NCI-H1092 treated with DMSO at 0.1 percent for 48 hours (cell line): ENCODE data around the gene KCNJ12.
A peak's percentile ranks its signal among the peaks of the same experiment; 100 is the strongest.
"Not testable (repeated sequence)": the region's sequence is repeated elsewhere in the genome, so short reads cannot be mapped to it uniquely, and the experiment has no call there.

Source experiments
- DNase-seq: peaks from one replicate; lab custom pipeline; 2025; lab: John Stamatoyannopoulos, UW

The KCNJ12 gene

DNA sequence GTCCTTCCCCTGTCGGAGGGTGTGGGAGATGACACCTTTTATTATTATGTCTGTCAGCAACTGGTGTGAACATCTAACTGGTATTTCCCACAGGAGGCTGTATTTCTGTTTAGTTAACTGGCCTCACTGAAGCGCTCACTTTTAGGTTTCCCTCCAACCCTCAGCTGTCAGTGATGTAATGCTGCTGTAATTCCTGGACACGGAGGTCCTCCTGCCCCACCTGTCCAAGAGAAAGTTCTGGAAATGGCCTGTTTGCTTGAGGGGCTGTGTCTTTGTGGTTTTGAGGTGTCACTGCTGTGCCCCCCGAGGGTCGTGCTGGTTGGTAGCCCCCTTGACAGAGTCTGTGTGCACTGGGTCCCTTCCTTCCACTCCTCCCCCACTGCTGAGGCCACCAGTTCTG is 11.5 kb downstream of the KCNJ12 start:
- DNase-seq: no peak

DNA sequence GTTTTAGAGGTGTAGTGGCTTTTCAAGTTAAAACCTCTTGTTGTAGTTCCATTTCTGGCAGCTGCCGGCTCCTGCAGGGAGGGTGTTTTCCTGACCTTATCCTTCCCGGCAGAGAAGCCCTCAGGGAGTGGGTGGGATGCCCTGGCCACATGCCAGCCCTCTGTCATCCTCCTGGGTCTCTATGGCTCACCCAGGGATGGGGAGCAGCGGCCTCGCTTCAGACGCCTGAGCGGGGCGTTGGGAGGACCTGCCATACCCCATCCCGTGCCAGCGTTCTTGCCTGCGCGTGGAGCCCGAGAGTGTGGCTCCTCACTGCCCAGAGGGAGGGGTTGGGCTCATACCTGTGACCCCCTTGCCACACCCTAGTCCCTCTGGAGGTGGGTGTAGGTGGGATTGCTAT is 11.9 kb downstream of the KCNJ12 start:
- peak; percentile 13 for DNase-seq

DNA sequence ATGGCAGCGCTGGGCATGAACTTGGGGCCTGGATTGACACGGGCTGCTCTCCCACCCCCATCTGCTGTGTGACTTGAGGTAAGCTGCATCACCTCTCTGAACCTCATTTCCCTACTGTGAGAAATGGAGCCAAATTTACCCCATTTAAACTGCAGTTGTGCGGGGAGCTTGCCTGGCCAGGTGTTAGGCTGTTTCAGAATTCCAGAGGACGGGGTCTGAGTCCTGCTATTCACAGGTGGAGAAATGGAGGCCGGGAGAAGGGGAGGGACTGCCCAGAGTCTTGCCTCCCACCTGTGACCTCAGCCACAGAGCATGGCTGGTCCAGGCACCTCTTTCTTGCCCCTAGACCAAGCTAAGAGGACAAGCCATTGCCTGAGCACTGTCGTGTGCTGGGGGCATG is 12.8 kb downstream of the KCNJ12 start:
- DNase-seq: no peak

DNA sequence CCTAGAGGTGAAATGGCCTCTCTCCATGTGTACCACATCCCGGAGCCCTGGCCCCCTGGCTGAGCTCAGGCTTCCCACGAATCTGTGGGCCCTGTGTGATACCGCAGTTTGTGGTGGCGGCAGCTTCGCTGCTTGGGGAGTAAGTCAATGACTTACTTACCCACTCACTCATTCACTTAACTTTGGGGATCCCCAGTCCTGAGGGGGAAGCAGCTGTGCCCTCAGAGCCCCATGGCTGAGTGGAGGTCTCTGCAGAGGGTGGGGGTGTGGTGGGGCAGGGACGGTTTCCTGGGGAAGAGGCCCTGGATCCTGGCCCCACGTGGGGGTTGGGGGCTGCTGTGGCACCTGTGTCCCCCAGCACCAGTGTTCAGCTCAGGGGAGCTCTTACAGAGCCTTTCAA is 13.2 kb downstream of the KCNJ12 start:
- DNase-seq: no peak

GRCh38 chr17:21390294-21390693 is 14.1 kb downstream of the KCNJ12 start:
- no peak for DNase-seq

GRCh38 chr17:21392266-21392665 is 16.1 kb downstream of the KCNJ12 start:
- DNase-seq: no peak

- no peak for DNase-seq
Observed at GRCh38 chr17:21394265-21394664, 18.1 kb downstream of the KCNJ12 start.

- DNase-seq: no peak
Observed at GRCh38 chr17:21395764-21396163, 19.6 kb downstream of the KCNJ12 start.

GRCh38 chr17:21396237-21396636 is 20.1 kb downstream of the KCNJ12 start:
- no peak for DNase-seq

DNA sequence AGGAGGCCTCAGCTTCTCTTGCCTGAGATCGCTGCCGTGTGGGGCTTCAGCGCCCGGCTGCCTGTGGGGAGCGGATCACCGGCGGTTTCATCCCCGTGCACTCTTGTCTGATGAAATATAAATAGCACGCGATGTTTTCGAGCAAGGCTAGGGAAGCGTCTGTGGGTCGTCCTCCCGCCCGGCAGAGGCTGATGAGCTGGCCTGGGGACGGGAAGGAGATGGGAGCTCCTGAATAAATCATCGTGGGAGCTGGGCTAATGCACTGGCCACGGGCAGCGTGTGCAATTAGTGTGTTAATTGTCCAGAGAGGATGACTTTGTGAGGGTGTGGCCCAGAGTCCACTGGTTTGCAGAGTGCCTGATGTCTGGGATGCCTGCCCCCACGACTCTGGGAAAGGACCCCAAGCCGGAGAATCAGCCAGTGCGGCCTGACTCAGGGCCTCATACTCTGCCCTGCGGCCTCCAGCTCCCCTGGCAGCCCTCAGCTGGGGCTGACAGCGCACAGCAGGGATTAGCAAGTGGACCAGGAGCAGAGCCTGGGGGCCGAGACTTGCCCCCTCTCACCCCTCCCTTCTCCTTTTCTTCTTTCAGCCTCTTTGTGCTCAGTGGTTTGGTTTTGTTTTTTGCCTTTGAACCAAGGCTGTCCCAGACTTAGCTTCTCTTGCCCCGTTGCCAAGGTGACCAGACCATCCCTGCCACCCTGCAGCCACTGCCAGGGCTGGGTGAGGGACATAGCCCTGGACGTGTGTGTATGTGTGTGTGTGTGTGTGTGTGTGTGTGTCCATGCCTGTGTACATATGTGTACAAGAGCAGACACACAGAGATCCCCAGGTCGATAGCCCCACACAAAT is 21.4 kb downstream of the KCNJ12 start:
- no peak for DNase-seq

- DNase-seq: no peak
Observed at GRCh38 chr17:21399474-21400186, 23.5 kb downstream of the KCNJ12 start.

GRCh38 chr17:21400187-21400569 is 24.0 kb downstream of the KCNJ12 start:
- DNase-seq: not testable (repeated sequence)

DNA sequence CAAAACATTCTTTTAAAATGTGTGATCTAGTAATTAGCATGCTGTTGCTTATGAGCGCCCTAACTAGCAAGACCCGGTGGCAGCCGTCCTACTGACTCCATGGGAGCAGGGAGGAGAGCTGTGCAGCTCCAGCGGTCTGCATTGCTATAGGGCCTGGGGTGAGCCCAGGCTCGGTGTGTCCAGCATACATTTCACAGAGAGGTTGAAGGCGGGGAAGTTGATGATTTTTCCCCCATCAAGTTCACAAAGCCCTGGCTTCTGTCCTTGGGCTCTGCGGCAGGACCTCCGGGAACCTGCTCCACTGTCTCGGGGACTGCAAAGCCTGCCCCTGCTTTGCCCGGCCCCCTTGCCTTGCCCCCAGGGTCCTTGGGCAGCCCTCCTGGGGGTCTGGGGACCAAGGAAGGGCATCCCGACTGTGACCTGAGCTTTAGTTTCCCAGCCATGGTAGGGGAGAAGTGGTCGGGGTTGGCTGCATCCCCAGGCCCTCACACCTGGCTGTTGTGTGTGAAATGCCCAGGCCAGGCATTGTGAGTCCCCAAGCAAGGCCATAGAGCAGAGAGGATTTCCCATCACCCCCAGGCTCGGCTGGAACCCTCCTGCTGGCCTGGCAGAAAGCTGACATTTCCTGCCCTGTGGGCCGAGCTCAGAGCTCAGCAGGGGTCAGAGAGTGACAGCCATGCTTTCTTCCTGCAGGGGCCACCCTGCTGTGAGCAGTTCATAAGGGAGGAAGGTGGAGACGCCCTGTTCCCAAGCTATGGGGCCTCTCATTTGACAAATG is 24.8 kb downstream of the KCNJ12 start:
- no peak for DNase-seq

DNA sequence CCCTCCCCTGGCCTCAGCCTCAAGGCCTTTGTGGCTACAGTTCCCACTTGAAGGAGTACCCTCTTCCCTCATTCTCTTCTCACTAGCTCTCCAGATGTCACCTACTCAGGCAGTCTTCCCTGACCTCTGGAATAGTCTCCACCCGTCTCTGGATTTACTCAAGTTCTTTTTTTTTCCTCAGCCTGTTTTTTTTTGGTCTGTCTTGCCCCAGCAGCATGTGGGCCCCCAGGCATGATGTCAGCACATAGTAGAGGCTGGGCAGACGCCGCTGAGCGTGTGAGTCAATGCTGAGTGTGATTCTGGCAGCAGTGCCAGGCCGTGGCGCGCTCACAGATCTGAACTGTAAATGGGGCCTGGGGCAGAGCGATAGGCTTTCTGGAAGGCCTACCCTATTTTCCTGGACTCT is 26.0 kb downstream of the KCNJ12 start:
- not testable (repeated sequence) for DNase-seq

DNA sequence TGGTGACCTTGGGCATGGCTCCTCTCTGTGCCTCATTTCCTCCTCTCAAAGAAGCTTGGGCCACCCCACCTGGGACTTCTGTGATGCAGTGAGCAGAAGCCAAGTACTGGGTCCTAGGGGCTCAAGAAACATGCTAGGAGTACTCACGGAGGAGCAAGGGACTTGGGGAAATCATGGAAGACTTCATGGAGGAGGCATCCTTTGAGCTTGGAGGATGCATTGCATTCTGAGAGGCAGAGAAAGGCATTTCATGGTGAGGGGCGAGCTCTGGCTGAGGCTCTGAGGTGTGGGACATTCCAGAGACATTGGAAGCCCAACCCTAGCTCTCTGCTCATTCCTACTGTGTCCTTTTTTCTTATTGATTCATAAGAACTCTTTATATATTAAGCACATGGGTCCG is 26.8 kb downstream of the KCNJ12 start:
- not testable (repeated sequence) for DNase-seq

DNA sequence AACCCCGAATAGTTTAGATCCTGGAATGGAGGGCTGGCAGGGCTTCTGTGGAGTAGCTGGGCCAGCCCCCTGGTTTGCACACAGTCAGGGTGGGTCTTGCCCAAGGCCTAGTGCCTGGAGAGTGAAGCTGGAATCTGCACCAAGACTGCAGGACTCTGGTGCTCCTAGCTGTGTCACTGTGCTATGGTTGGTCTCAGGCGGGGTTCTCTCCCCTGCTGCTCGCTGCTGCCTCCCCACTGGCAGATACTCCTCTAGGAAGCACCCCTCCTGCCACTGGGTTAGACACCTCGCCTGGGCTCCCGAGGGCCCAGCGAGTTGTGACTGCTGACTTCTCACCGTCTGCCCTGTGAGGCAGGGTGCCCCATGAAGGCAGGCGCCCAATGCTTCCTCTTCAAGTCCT is 27.9 kb downstream of the KCNJ12 start:
- not testable (repeated sequence) for DNase-seq

- DNase-seq: not testable (repeated sequence)
Observed at GRCh38 chr17:21404539-21404938, 28.4 kb downstream of the KCNJ12 start.

GRCh38 chr17:21404956-21405731 is 29.0 kb downstream of the KCNJ12 start:
- DNase-seq: not testable (repeated sequence)

DNA sequence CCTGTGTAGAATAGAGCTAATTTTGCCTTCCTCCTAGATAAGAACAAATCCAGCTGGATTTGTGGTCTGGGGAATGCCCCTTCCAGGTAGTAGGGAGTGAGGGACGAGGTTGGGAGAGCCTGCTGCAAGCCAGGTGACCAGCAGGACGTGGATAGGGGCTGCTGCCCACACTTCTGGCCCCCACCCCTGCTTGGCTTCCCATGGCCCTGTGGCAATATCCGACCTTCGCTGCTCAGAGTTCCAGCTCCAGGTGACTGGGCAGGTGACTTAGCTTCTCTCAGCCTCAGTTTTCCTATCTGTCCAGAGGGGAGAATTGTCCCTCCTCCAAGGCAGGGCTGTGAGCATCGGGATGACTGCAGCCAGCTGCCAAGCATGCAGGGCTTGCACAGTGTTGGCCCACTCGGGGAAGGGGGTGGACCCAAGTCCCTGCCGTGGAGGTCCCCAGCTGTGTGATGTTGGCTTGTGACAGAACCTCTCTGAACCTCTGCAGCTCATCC is 29.8 kb downstream of the KCNJ12 start:
- not testable (repeated sequence) for DNase-seq

DNA sequence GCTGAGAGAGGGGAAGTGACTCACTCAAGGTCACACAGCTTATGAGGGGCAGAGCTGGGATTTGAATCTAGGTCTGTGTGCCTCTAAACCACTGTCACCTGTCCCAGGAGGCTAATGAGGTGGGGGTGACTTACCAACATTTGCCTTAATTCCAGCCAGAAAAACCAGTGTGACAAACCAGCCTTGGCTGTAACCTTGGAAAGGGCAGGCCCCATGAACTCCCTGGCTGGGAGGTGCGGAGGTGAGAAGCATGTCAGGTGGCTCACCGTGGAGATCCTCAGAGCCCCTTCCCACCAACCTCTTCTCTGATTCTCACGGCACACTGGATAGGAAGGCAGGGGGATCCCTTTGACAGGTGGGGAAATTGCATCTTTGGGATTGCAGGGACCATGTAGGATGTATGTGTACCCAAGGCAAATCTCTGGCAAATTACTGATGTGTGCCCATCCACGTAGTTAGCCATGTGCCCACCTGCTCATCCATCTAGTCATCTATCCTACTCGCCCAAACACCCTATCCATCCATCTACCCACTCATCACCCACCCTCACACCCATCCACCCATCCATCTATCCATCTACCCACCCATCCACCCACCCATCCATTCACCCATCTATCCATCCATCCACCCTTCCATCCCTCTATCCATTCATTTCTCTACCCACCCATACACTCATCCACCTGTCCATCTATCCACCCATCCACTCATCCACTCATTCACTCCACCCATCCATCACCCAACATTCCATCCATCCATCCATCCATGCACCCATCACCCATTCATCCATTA is 30.7 kb downstream of the KCNJ12 start:
- DNase-seq: not testable (repeated sequence)

GRCh38 chr17:21407752-21408151 is 31.6 kb downstream of the KCNJ12 start:
- DNase-seq: not testable (repeated sequence)
